Common myeloid progenitor, CD34-positive (primary cell): ENCODE data around the gene NSUN6.

Experiments
- CTCF ChIA-PET: fragments of 350-600 bp; sonication (Branson Sonifier 250); formaldehyde crosslinking; loops from one replicate; lab custom pipeline; 2021; ENCODE audit warnings: antibody characterized with exemption; lab: Charles Lee
- POLR2A ChIA-PET: fragments of 350-600 bp; sonication (Branson Sonifier 250); formaldehyde crosslinking; loops from one replicate; lab custom pipeline; 2021; ENCODE audit warnings: antibody characterized with exemption; lab: Charles Lee
- DNase-seq, 3 donors: peaks; one replicate each; pipeline versions ENCODE4 v3.0.0 to v3.0.0-alpha.2; 2013
- H3K27ac ChIP-seq, 2 experiments: 1 replicate in 1 of 2; 2 replicates in 1 of 2; pipeline ENCODE4 v1.7.0; 2013; ENCODE audit warnings: inconsistent platforms in 2 of 2, low read length in 2 of 2, mild to moderate bottlenecking in 2 of 2, low read depth in 1 of 2, moderate library complexity in 1 of 2; ENCODE audit not compliant: severe bottlenecking in 2 of 2, insufficient read depth in 1 of 2, poor library complexity in 1 of 2
- H3K27me3 ChIP-seq, 5 experiments: replicated peaks in 2 of 5; 1 replicate in 3 of 5; 2 replicates in 2 of 5; pipeline versions ENCODE4 v1.6.1 to v1.7.0; 2013; ENCODE audit warnings: low read length in 4 of 5, mild to moderate bottlenecking in 2 of 5, moderate library complexity in 2 of 5, inconsistent platforms in 1 of 5; ENCODE audit not compliant: insufficient read depth in 5 of 5, control insufficient read depth in 4 of 5
- H3K36me3 ChIP-seq, 4 experiments: 1 replicate in 2 of 4; 2 replicates in 2 of 4; pipeline versions ENCODE4 v1.6.1 to v1.7.0; 2013; ENCODE audit warnings: low read length in 3 of 4, control low read depth in 1 of 4, mild to moderate bottlenecking in 1 of 4; ENCODE audit not compliant: control insufficient read depth in 4 of 4, insufficient read depth in 4 of 4
- H3K4me1 ChIP-seq, 4 experiments: 1 replicate in 3 of 4; 2 replicates in 1 of 4; pipeline versions ENCODE4 v1.6.1 to v1.7.1; 2013; ENCODE audit warnings: low read length in 3 of 4, mild to moderate bottlenecking in 3 of 4, control low read depth in 1 of 4, inconsistent platforms in 1 of 4, moderate library complexity in 1 of 4; ENCODE audit not compliant: control insufficient read depth in 4 of 4, insufficient read depth in 4 of 4; ENCODE audit errors: control extremely low read depth in 1 of 4
- H3K4me3 ChIP-seq, 7 experiments: 1 replicate in 4 of 7; 2 replicates in 3 of 7; pipeline versions ENCODE4 v1.5.1 to v1.7.0; 2013; ENCODE audit warnings: mild to moderate bottlenecking in 7 of 7, low read length in 6 of 7, moderate library complexity in 6 of 7, inconsistent platforms in 2 of 7, low read depth in 2 of 7, control low read depth in 1 of 7; ENCODE audit not compliant: insufficient read depth in 4 of 7, control insufficient read depth in 1 of 7; ENCODE audit errors: extremely low read depth in 1 of 7
- H3K9me3 ChIP-seq, 5 experiments: 1 replicate in 4 of 5; 2 replicates in 1 of 5; pipeline versions ENCODE4 v1.6.1 to v1.7.1; 2013; ENCODE audit warnings: low read length in 4 of 5, mild to moderate bottlenecking in 2 of 5, inconsistent platforms in 1 of 5, low read depth in 1 of 5, moderate library complexity in 1 of 5; ENCODE audit not compliant: control insufficient read depth in 4 of 5, insufficient read depth in 2 of 5; ENCODE audit errors: control extremely low read depth in 1 of 5
- WGBS: methylation state at CpG from one replicate; pipeline ENCODE4 v1.1.5; 2013; ENCODE audit not compliant: insufficient coverage; 5-methylcytosine and 5-hydroxymethylcytosine counted together

Gene NSUN6

GRCh38 chr10:18659819-18660535 lies 8.6 kb upstream of the NSUN6 start:
- WGBS: under 1% methylated on average over 19 of the region's 23 CpGs
- peak overlapping the region; percentile 75 to 100 (median 94) for H3K4me3 ChIP-seq
- H3K9me3 ChIP-seq: no peaks in the 10 kb centered on the region
- no peak for DNase-seq
- POLR2A ChIA-PET: interaction anchor here (0.6 to 1.9 kb wide), 2 partner anchors 9 to 32 kb away, joined by 3 to 6 read pairs; partner anchors contain the start of gene NSUN6
- CTCF ChIA-PET: no interaction called here
- no peaks in the 10 kb centered on the region for H3K27me3 ChIP-seq
- H3K4me1 ChIP-seq: peaks cover 6 to 34% (median 19%) of the 10 kb centered on the region in 4 experiments
- H3K27ac ChIP-seq: peak overlapping the region; percentile 97 to 98
- H3K36me3 ChIP-seq: peaks cover 0 to 6% (median 2%) of the 10 kb centered on the region in 4 experiments

GRCh38 chr10:18659125-18659818 lies 7.9 kb upstream of the NSUN6 start, which contains the start of gene ARL5B:
Gene ARL5B (plus strand): TSS chr10:18659431. CDS start chr10:18659638, 207 bp downstream.
- CTCF ChIA-PET: no interaction called here
- POLR2A ChIA-PET: interaction anchor here (0.6 to 1.9 kb wide), 3 partner anchors 8 to 32 kb away, joined by 3 to 12 read pairs (median 6); partner anchors contain the start of gene NSUN6

GRCh38 chr10:18658271-18659124 lies 7.1 kb upstream of the NSUN6 start:
- 37% methylated on average over 8 of the region's 23 CpGs for WGBS
- peaks cover 0 to 11% (median 1%) of the 10 kb centered on the region in 4 experiments for H3K36me3 ChIP-seq
- POLR2A ChIA-PET: interaction anchor here (1.9 kb wide), 2 partner anchors 10 to 31 kb away, joined by 6 to 12 read pairs; no protein-coding TSS in a partner anchor
- H3K4me3 ChIP-seq: peak overlapping the region; percentile 75 to 100 (median 94)
- DNase-seq: peak in 2 of 3 donors; percentile 46 to 57
- CTCF ChIA-PET: no interaction called here
- H3K27ac ChIP-seq: peak overlapping the region; percentile 97 to 98
- H3K4me1 ChIP-seq: peaks cover 6 to 34% (median 19%) of the 10 kb centered on the region in 4 experiments
- no peaks in the 10 kb centered on the region for H3K27me3 ChIP-seq
- no peaks in the 10 kb centered on the region for H3K9me3 ChIP-seq

More at GRCh38 chr10:18659125-18659818, 7.9 kb upstream of the NSUN6 start, which contains the start of gene ARL5B:
- no peaks in the 10 kb centered on the region for H3K27me3 ChIP-seq
- peaks cover 0 to 6% (median 1%) of the 10 kb centered on the region in 4 experiments for H3K36me3 ChIP-seq
- peak within 1 kb of the TSS; percentile 75 to 100 (median 94) for H3K4me3 ChIP-seq
- H3K27ac ChIP-seq: peak within 1 kb of the TSS; percentile 97 to 98
- WGBS: under 1% methylated on average over 63 of the region's 72 CpGs
- peaks cover 6 to 34% (median 19%) of the 10 kb centered on the region in 4 experiments for H3K4me1 ChIP-seq
- DNase-seq: peak; percentile 97 to 99 (median 99)
- no peaks in the 10 kb centered on the region for H3K9me3 ChIP-seq

- Histone ChIP-seq H3K27me3 (no peaks in the 10 kb centered on the region), H3K4me1 (peaks cover 8 to 36% (median 20%) of the 10 kb centered on the region in 4 experiments), H3K27ac (no peak overlapping the region), H3K9me3 (no peaks in the 10 kb centered on the region), H3K4me3 (no peak overlapping the region), H3K36me3 (peaks cover 0 to 8% (median 0%) of the 10 kb centered on the region in 4 experiments)
- ChIA-PET CTCF (no interaction called here), POLR2A (no interaction called here)
- no peak for DNase-seq
- 90% methylated on average over 2 of the region's 3 CpGs for WGBS
Measured at GRCh38 chr10:18656724-18657123, 5.3 kb upstream of the NSUN6 start.

- Histone ChIP-seq H3K4me1 (peaks cover 9 to 34% (median 17%) of the 10 kb centered on the region in 4 experiments), H3K4me3 (no peak overlapping the region), H3K36me3 (peaks cover 0 to 8% (median 0%) of the 10 kb centered on the region in 4 experiments), H3K27me3 (no peaks in the 10 kb centered on the region), H3K9me3 (no peaks in the 10 kb centered on the region), H3K27ac (no peak overlapping the region)
- no CpG with 5 or more reads among the region's 3 CpGs for WGBS
- no peak for DNase-seq
- CTCF ChIA-PET: no interaction called here
- POLR2A ChIA-PET: no interaction called here
Measured at GRCh38 chr10:18653112-18653511, 1.7 kb upstream of the NSUN6 start.

- Histone ChIP-seq H3K4me1 (peaks cover 8 to 29% (median 16%) of the 10 kb centered on the region in 4 experiments), H3K9me3 (no peaks in the 10 kb centered on the region), H3K27me3 (no peaks in the 10 kb centered on the region), H3K27ac (peak overlapping the region; percentile 91 to 96), H3K36me3 (peaks cover 0 to 13% (median 4%) of the 10 kb centered on the region in 4 experiments), H3K4me3 (peak overlapping the region in 6 of 7 experiments; percentile 79 to 100 (median 88))
- ChIA-PET CTCF (interaction anchor here (0.7 kb wide), 1 partner anchor 11 kb away, joined by 4 read pairs; no protein-coding TSS in a partner anchor), POLR2A (interaction anchor here (0.7 kb wide), 1 partner anchor 205 kb away, joined by 3 read pairs; no protein-coding TSS in a partner anchor)
- DNase-seq: peak in 1 of 3 donors; percentile 12
- WGBS: 10% methylated on average over 4 of the region's 6 CpGs
Measured at GRCh38 chr10:18650404-18650997, 886 bp downstream of the NSUN6 start.
